ENCODE measurements around the gene CDS2.

The CDS2 gene

GRCh38 chr20:5215672-5216304, 89.0 kb downstream of the CDS2 start:
- no peak for DNase-seq

- DNase-seq = no peak
Measured at GRCh38 chr20:5216663-5217062, 89.9 kb downstream of the CDS2 start.

DNA sequence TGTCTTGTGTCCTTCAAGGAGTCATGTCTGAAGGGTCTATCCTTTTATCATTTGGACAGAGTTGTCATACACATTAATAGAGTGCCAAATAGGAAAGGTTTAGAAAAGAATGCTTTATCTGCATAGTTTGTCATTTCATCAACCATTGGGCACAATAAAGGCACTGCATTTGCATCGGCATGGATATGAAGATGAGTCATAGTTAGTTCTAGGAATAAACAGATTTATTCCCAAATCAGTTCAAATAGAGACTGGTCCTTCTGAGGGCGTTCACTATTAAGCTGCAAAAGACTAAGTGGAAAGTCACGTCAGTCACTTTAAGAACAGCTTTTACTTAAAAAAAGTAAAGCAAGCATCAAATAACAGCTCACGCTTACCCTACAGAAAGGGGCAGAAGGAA, 90.8 kb downstream of the CDS2 start:
- DNase-seq = no peak

DNA sequence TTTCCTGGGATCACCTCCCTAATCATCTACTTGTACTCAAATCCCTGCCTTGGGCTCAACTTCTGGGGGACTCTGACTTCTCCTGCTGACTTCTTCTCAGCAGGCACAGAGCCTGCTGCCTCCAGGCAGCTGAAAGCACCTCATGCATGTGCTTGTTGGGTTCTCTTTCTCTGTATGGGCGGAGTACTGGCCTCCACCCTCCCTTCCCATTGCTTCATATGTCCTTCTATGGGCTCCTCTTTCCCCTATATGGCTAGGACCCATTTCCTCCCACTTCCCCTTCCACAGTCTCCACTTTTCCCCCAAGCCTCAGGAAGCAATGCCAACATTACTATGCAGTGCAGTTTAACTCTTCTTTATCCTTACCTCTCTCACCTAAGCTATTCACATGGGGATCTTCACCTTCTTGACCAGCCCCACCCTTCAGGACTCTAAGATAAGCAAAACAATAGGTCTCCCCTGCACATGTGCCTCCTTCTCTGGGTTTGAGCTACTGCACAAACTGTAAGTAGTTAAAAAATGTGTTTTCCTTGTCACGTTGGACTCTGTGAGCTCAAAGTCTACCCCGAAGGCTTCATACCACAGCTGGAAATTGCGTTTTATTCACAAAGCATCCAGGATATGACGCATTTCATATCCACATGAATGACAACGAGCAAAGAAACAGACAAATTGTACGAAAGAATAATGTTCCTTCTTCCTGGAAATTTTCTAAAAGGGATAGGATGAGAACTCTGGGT, 93.7 kb downstream of the CDS2 start:
- DNase-seq = no peak

- no peak for DNase-seq
Measured at GRCh38 chr20:5221061-5221430, 94.2 kb downstream of the CDS2 start.

- peak; percentile 28 for DNase-seq
Measured at GRCh38 chr20:5222919-5223634, 96.3 kb downstream of the CDS2 start.

- DNase-seq = no peak
Measured at GRCh38 chr20:5230544-5230943, 103.7 kb downstream of the CDS2 start.

DNA sequence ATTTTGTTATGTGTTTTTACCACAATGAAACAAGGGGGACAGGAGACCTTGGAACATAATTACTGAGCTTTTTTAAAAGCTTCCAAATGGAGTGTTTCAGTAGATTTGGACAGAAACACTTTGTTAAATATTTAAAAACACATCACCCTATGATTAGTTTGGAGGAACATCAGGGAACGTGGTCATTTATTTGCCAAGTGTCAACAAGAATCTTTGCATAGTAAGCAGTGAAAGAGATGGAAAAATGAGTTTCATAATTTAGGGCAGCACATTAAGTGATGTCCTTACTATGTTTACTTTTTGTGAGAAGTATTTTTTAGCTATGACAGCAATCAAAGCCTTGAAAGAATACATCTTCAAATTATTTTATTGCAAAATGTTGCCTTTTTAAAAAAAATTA, 107.3 kb downstream of the CDS2 start:
- DNase-seq = no peak

GRCh38 chr20:5234978-5235377, 108.2 kb downstream of the CDS2 start:
- DNase-seq = no peak
